GM21529 (cell line): ENCODE measurements around the gene DNAI1.
"Not testable (repeated sequence)": the region's sequence is repeated elsewhere in the genome, so short reads cannot be mapped to it uniquely, and the experiment has no call there.

Experiments
- ATAC-seq: cut with Tn5 transposase; IDR thresholded peaks from one replicate; pipeline ENCODE4 v1.9.1; 2021; ENCODE audit not compliant: unreplicated experiment

Gene DNAI1

DNA sequence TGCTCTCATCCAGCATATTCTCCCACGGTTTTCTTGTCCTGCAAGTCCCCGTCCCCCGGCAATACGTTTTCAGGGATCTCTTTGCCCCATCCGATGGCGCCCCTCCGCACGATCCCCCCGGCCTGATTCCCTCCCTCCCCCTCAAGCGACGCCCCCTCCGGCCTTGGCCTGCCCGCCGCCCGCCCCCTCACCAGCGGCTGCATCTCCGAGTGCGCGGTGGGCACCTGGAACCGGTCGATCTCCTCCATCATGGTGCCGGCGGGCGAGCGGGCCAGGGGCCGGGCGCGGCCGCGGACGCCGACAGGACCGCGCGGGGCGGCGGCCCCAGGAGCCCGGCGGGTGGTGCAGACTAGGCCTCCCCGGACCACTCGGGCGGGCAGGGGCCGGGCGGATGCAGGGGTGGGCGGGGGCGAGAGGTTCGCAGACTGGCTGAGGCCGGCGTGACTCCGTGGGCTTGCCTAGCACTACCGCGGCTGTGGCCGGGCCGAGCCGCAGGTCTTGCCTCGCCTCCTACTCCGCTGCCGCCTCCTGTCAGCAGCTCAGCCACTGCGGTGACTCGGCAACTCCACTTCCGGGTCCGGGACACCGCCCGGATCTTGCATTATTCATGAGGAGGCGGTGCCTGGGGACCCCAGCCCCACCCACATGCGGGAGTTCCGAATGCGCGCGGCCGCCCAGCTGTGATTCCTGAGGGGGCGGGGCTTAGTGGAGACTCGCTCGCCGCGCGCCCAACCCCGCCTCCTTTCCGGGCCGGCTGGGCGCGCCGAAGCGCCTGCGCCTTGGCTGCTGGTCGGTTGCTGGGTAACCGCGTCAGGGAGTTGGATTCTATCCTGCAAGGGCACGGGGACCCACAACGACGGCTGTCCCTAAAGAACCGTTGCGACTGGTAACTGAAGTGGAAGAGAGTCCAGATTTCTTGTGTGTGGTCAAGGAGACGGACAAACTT lies at the start of gene DNAI1, which contains the start of gene FAM219A:
Gene DNAI1, plus strand, starts transcription at position 793 of the 946 bp plus-strand sequence. CDS start 201 bp downstream, outside the sequence.
Gene FAM219A, minus strand, starts transcription at position 558 of the 946 bp plus-strand sequence. Its CDS starts 307 bp downstream, at position 251.
- peak; percentile 98 for ATAC-seq

GRCh38 chr9:34409154-34409553 lies 49.5 kb upstream of the DNAI1 start:
- no peak for ATAC-seq

- ATAC-seq, result no peak
Measured at GRCh38 chr9:34412336-34412735, 46.3 kb upstream of the DNAI1 start.

- ATAC-seq, result no peak
Measured at GRCh38 chr9:34413231-34413852, 45.3 kb upstream of the DNAI1 start.

- ATAC-seq, result no peak
Measured at GRCh38 chr9:34417734-34418133, 40.9 kb upstream of the DNAI1 start.

DNA sequence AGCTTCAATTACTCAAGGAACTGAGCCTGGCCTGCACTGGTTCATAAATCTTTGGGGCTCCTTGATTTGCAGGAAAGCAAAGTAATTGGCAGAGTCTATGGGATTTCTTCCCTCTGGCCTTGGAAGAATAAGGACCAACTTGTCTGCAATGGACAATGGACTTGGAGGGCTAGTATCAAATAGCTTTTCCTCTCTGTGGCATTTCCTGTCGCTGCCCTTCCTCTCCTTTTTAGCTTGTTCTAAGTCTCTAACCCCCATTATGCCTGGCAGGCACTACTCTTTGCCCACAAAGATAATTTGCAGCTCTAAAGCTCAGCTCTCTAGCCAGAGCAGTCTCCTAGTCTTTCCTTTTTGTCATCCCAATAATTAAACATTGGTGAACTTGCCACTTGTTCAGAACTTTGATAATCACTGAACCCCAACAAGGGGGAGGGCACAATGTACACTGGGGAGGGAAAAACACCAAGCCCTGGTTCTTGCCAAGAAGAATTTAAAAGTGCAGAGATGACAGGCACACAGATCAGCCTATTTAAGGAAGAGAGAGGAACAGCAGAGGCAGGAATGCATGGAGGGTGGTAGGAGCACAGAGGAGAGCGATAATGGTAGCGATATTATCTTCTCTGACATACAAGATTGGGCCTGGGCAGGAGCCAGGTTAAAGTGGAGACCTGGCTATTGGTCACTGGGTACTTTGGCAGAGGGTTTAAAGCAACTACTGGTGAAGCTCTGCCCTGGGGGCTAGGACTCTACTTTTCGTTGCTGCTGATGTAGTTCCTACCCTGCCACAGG lies 38.7 kb upstream of the DNAI1 start:
- no peak for ATAC-seq

DNA sequence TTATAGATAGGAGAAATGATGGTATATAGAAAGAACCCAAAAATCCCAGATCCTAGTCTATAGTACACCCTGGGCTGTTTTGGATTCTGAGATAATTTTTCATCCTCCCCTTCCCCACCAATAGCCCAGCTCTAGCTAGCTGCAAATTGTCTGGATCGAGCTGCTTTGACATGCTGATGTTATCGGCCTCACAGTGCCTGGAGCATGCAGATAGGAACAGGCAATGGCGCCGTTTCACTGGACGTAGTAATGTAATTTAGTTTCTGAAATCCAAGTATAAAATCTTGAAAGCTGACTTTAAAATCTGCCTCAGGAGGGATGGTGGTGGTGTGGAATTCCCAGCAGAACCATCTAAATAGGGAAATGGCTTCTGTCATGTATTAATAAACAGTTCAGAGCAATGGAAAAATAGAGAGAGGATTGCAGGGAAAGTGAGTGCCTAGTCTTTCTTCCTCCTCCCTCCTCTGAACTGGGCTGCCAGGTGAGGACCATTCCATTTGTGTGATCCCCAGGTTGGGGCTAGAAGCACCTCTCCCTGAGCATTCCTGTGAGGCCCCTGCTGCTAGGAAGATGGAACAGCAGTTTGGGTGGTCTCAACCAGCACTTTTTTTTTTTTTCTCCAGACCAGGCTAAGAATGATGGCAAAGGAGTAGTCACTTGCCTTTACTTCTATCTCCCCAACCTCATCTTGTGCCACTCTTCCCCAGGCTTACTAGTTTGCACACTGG lies 32.1 kb upstream of the DNAI1 start:
- no peak for ATAC-seq

- ATAC-seq, result no peak
Measured at GRCh38 chr9:34428325-34428958, 30.2 kb upstream of the DNAI1 start.

GRCh38 chr9:34430843-34431437 lies 27.7 kb upstream of the DNAI1 start:
- no peak for ATAC-seq

DNA sequence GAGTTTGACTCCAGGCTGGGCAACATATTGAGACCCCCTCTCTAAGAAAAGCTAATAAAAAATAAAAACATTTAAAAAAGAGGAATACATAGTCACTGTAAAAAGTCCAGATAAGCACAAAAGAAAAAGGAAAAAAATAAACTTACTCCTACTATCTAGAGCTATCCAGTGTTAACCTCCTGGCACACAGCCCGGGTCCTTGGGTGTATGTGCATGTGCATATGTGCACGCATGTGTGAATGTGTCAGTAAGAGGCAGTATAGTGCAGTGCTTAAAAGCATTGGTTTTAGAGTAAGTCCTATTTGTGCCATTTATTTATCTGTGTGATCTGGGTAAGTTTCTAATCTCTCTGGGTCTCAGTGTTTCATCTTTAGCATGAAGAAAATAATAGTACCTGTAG lies 26.9 kb upstream of the DNAI1 start:
- ATAC-seq, result no peak

DNA sequence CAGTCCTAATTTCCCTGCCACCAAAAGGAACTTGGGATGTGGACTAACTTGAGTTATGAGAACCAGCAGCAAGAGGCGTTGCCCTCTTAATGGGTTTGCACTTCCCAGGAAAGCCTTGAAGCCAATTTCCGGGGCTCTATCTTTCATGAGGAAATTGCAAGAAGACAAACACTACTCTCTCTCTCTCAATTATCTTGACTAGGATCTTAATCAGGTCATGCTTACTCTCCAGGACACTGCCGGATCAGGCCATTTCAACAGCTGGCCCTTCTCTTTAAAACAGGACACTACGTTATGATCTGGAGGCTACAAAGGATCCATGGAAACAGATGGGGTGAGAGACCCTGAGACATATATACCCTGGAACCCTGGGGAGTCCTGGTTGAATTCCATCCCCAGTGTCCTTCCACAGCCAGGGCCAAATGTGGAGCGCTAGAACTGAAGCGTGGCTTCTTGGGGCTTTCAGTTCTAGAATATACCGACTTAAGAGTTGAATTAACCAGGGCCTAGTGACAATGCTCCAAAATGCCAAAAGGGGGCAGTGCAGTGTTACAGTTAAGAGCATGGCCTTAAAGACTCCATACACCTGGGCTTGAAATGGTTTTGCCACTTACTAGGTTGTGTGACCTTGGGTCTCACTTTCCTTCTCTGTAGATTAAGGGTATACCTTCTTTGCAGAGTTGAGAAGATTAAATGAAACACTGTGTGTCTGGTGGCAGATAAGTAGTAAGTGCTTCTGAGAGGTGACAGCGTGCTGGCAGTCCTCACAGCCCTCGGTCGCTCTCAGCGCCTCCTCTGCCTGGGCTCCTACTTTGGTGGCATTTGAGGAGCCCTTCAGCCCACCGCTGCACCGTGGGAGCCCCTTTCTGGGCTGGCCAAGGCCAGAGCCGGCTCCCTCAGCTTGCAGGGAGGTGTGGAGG lies 21.3 kb upstream of the DNAI1 start:
- no peak for ATAC-seq

DNA sequence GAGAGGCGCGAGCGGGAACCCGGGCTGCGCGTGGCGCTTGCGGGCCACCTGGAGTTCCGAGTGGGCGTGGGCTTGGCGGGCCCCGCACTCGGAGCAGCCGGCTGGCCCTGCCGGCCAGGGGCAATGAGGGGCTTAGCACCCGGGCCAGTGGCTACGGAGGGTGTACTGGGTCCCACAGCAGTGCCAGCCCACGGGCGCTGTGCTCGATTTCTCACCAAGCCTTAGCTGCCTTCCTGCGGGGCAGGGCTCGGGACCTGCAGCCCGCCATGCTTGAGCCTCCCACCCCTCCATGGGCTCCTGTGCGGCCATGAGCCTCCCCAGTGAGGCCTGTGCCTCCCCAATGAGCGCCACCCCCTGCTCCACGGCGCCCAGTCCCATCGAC lies 20.7 kb upstream of the DNAI1 start:
- ATAC-seq, result not testable (repeated sequence)

- not testable (repeated sequence) for ATAC-seq
Measured at GRCh38 chr9:34438465-34438864, 20.1 kb upstream of the DNAI1 start.

DNA sequence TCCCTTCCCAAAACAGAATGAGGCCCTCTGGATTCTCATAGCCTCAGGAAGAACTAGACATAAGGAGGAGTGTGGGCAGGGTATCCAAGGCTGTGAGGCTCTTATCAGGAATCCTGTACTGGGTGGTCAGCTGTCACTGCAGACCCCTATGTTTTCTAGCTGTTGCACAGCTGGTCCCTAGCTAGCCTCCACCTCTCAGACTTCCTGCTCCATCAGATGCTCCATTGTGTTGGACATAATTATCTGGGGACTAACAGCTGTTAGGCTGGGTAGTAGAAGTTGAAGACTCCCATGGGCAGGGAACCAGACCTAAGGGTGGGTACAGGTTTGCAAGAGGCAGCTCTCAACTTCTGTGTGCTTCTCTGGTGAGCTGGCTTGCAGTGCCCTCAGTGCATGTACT lies 18.6 kb upstream of the DNAI1 start:
- ATAC-seq, result no peak

GRCh38 chr9:34442770-34443169 lies 15.8 kb upstream of the DNAI1 start:
- no peak for ATAC-seq

DNA sequence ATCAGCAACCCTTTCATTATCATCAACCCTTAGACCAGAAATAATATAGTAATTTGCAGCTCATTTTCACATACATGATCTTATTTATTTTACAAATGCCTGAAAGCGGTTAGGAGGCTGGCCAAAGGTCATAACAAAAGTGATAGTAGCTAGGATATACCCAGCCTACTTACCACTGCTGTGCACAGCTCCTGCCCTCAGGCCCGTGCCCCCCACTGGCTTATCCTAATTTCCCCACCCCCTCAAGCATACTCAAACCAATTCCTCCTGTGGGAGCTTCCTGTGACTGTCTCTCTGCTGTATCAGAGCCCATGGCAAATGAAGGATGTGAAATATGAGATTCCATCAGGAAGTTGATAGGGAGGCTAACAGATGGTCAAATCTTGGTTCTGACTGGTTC lies 15.1 kb upstream of the DNAI1 start:
- ATAC-seq, result no peak

DNA sequence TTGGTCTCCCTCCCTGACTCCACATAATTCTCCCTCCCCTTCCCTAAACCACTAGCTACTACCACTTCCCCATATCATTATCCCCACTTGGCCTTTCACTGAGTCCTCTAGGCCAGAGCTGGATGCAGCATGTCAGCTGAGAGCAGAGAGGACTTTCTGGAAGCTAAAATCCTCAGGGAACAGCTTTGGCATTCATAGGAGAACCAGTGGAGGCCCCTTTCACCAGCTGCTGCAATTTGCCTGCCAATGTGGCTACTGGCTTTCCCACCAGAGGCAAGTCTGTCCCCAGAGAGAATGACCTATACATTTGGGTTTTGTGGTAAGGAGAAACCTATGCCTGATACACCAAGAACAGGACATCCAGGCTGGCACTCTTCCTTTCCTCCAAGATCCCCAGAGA lies 14.6 kb upstream of the DNAI1 start:
- no peak for ATAC-seq

- ATAC-seq, result no peak
Measured at GRCh38 chr9:34446468-34446891, 12.1 kb upstream of the DNAI1 start.

DNA sequence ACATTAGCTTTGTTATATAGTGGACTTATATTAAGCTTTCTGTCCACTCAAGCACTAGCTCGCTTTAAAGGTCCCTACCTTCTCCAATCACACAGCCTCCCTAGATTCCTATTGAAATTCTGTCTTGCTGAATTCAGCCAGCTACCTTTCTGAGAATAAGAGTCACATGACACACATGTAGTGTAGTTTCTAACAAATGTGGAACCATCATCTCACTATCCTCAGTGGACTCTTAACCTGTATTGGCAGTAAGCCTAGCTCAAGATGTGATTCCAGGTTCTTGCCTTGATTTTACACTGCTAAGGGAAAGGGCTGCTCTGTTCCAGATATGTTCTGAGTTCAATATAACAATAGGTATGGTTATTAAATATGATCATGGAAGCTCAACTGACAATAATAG lies 11.7 kb upstream of the DNAI1 start:
- no peak for ATAC-seq
